Caco-2 (cell line): ENCODE results near the gene HOXB4. TPM values are rescaled to one million over a fixed set of nuclear protein-coding genes. Genes with fewer than 3 reads are reported as not detected.

Experiments used
- BruUV-seq: library from RNA; stranded (reverse); fragments of 400-500 nt; replicated peaks from 2 replicates; lab custom pipeline; 2021; lab: Mats Ljungman, UMichigan
- CTCF ChIA-PET: fragments of 300-600 bp; sonication (Branson Sonifier 250); formaldehyde crosslinking; loops from one replicate; lab custom pipeline; 2022; ENCODE audit warnings: antibody characterized with exemption; lab: Charles Lee
- POLR2A ChIA-PET: fragments of 300-600 bp; sonication (Branson Sonifier 250); formaldehyde crosslinking; loops from one replicate; lab custom pipeline; 2022; ENCODE audit warnings: antibody characterized with exemption; lab: Charles Lee
- DNase-seq, 2 experiments: peaks; one replicate each; pipeline versions ENCODE4 v3.0.0 to v3.0.0-alpha.2; 2020 to 2022
- H3K27me3 ChIP-seq: replicated peaks from 2 replicates; pipeline ENCODE4 v1.6.0; 2011; ENCODE audit warnings: low read length; ENCODE audit not compliant: control insufficient read depth, insufficient read depth
- H3K36me3 ChIP-seq: 2 replicates; pipeline ENCODE4 v1.5.1; 2011; ENCODE audit warnings: low read length; ENCODE audit not compliant: control insufficient read depth, insufficient read depth
- H3K4me1 ChIP-seq: fragments of 250-450 bp; sonication (Bioruptor Pico); 2 replicates; pipeline ENCODE4 v1.5.1; 2020; ENCODE audit warnings: mild to moderate bottlenecking
- H3K4me3 ChIP-seq: 2 replicates; pipeline ENCODE4 v1.5.1; 2011; ENCODE audit warnings: low read depth, mild to moderate bottlenecking, control low read depth, low read length
- H3K9me3 ChIP-seq: fragments of 250-450 bp; sonication (Bioruptor Pico); 2 replicates; pipeline ENCODE4 v1.5.1; 2020; ENCODE audit warnings: mild to moderate bottlenecking, moderate library complexity
- H3K27ac Mint-ChIP-seq: one replicate; pipeline ENCODE4 v1.8.0; 2022; ENCODE audit warnings: mixed read lengths; ENCODE audit not compliant: unreplicated experiment
- H3K27me3 Mint-ChIP-seq: one replicate; pipeline ENCODE4 v1.8.0; 2022; ENCODE audit warnings: mixed read lengths; ENCODE audit not compliant: insufficient read depth, unreplicated experiment
- H3K36me3 Mint-ChIP-seq: one replicate; pipeline ENCODE4 v1.8.0; 2022; ENCODE audit warnings: mild to moderate bottlenecking, mixed read lengths; ENCODE audit not compliant: insufficient read depth, unreplicated experiment
- H3K4me1 Mint-ChIP-seq: one replicate; pipeline ENCODE4 v1.8.0; 2022; ENCODE audit warnings: low read depth, mixed read lengths; ENCODE audit not compliant: unreplicated experiment
- H3K4me3 Mint-ChIP-seq: one replicate; pipeline ENCODE4 v1.8.0; 2022; ENCODE audit warnings: mild to moderate bottlenecking, moderate library complexity, mixed read lengths; ENCODE audit not compliant: unreplicated experiment
- H3K9me3 Mint-ChIP-seq: one replicate; pipeline ENCODE4 v1.8.0; 2022; ENCODE audit warnings: mixed read lengths; ENCODE audit not compliant: unreplicated experiment
- intact Hi-C: fragments of 100-400 bp; cut with micrococcal nuclease; formaldehyde crosslinking; loops from one replicate; pipeline ENCODE4 v1.10.0; 2022; ENCODE audit not compliant: unreplicated experiment
- total RNA-seq: library from RNA; stranded (reverse); gene quantifications from 2 replicates; pipeline ENCODE4 v1.2.3, GENCODE V29; 2022
- TF ChIP-seq, protein P1 (sequence below), 2 experiments: fragments of 200-600 bp in 1 of 2; IDR thresholded peaks; 1 replicate in 1 of 2; 2 replicates in 1 of 2; pipeline versions ENCODE4 v1.5.1 to v1.8.0; 2011 to 2022; ENCODE audit warnings: antibody characterized with exemption in 1 of 2, control low read depth in 1 of 2, inconsistent platforms in 1 of 2, low read depth in 1 of 2, low read length in 1 of 2, mild to moderate bottlenecking in 1 of 2, moderate library complexity in 1 of 2; ENCODE audit not compliant: insufficient read depth in 1 of 2, severe bottlenecking in 1 of 2, unreplicated experiment in 1 of 2

Gene HOXB4
- total RNA-seq, 1 experiment from 2014 or later = 3.4 TPM

DNA sequence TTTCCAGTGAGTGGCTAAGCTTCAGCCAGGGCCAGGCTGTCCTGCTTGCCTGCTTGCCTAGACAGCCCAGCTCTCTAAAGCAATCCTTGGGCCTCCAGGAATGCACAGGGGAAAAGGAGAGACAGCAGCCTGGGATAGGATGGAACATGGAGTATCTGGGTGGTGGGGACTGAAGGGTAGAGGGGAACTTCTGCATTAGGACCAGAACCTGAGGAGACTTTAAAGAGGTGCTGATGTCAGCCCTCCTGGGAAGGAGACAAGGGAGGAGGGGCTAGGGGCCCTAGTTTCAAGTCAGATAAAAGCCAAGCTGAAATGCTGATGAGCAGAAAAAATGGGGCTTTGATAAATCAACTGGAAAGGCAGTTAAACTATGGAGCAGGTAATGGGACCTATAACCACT is 30.9 kb upstream of the HOXB4 start:
- no peak overlapping the region; the same call in 1 of the 2 replicates for H3K4me3 ChIP-seq
- peak overlapping the region; percentile 86 for H3K4me3 Mint-ChIP-seq

DNA sequence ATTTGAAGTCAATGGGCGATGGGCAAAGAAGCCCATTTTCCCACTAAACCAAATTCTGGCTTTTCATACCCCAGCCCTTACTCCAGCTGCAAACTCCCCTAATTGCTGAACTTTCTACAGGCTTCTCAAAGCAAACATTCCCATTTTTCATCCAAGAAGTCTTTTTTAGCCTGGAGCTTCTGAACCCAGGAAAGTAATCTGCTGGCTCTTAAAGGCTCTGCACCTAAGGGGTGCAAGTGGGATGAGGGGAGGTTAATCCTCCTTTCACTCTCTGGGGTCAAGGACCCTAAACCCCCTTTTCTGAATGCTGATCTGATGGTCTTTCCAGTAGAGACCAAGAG is 30.3 kb upstream of the HOXB4 start:
- H3K27me3 ChIP-seq = no peaks in the 10 kb centered on the region
- no peak overlapping the region for H3K27ac Mint-ChIP-seq
- no peaks in the 10 kb centered on the region for H3K9me3 Mint-ChIP-seq
- H3K27me3 Mint-ChIP-seq = peaks cover 18% of the 10 kb centered on the region
- peaks cover 26% of the 10 kb centered on the region for H3K4me1 Mint-ChIP-seq
- H3K4me1 ChIP-seq = peaks cover 9% of the 10 kb centered on the region
- no peak for DNase-seq
- H3K36me3 Mint-ChIP-seq = peaks cover 15% of the 10 kb centered on the region
- no peaks in the 10 kb centered on the region for H3K36me3 ChIP-seq
- H3K9me3 ChIP-seq = no peaks in the 10 kb centered on the region
- CTCF ChIA-PET = interaction anchor here (0.6 kb wide), 1 partner anchor 343 kb away, joined by 3 read pairs; no protein-coding TSS in a partner anchor
- intact Hi-C loops = no loop called here
- BruUV-seq = no TSS peak
- no peak overlapping the region for H3K4me3 ChIP-seq
- TF ChIP-seq, protein P1, sequence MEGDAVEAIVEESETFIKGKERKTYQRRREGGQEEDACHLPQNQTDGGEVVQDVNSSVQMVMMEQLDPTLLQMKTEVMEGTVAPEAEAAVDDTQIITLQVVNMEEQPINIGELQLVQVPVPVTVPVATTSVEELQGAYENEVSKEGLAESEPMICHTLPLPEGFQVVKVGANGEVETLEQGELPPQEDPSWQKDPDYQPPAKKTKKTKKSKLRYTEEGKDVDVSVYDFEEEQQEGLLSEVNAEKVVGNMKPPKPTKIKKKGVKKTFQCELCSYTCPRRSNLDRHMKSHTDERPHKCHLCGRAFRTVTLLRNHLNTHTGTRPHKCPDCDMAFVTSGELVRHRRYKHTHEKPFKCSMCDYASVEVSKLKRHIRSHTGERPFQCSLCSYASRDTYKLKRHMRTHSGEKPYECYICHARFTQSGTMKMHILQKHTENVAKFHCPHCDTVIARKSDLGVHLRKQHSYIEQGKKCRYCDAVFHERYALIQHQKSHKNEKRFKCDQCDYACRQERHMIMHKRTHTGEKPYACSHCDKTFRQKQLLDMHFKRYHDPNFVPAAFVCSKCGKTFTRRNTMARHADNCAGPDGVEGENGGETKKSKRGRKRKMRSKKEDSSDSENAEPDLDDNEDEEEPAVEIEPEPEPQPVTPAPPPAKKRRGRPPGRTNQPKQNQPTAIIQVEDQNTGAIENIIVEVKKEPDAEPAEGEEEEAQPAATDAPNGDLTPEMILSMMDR (IDR thresholded peaks at IDR 0.05; ENCODE audit: insufficient read depth in 1 of 2, low read depth in 1 of 2, low read length in 1 of 2, severe bottlenecking in 1 of 2, unreplicated experiment in 1 of 2) = no peak
- POLR2A ChIA-PET = no interaction called here
- H3K4me3 Mint-ChIP-seq = no peak overlapping the region

More for the DNA sequence above, 30.9 kb upstream of the HOXB4 start:
- TF ChIP-seq, protein P1 (IDR thresholded peaks at IDR 0.05; ENCODE audit: insufficient read depth in 1 of 2, low read depth in 1 of 2, low read length in 1 of 2, severe bottlenecking in 1 of 2, unreplicated experiment in 1 of 2) = no peak
- POLR2A ChIA-PET = interaction anchor here (0.6 kb wide), 1 partner anchor 108 kb away, joined by 4 read pairs; no protein-coding TSS in a partner anchor
- no peak for DNase-seq
- Histone ChIP-seq H3K36me3 (no peaks in the 10 kb centered on the region), H3K4me1 (peaks cover 9% of the 10 kb centered on the region), H3K27me3 (no peaks in the 10 kb centered on the region), H3K9me3 (no peaks in the 10 kb centered on the region)
- Mint-ChIP-seq H3K9me3 (no peaks in the 10 kb centered on the region), H3K27ac (no peak overlapping the region), H3K4me1 (peaks cover 29% of the 10 kb centered on the region), H3K27me3 (peaks cover 22% of the 10 kb centered on the region), H3K36me3 (peaks cover 15% of the 10 kb centered on the region)
- CTCF ChIA-PET = interaction anchor here (0.6 to 1.3 kb wide), 4 partner anchors 8 to 393 kb away, joined by 3 to 7 read pairs (median 4); no protein-coding TSS in a partner anchor
- no TSS peak for BruUV-seq
- intact Hi-C loops = no loop called here

DNA sequence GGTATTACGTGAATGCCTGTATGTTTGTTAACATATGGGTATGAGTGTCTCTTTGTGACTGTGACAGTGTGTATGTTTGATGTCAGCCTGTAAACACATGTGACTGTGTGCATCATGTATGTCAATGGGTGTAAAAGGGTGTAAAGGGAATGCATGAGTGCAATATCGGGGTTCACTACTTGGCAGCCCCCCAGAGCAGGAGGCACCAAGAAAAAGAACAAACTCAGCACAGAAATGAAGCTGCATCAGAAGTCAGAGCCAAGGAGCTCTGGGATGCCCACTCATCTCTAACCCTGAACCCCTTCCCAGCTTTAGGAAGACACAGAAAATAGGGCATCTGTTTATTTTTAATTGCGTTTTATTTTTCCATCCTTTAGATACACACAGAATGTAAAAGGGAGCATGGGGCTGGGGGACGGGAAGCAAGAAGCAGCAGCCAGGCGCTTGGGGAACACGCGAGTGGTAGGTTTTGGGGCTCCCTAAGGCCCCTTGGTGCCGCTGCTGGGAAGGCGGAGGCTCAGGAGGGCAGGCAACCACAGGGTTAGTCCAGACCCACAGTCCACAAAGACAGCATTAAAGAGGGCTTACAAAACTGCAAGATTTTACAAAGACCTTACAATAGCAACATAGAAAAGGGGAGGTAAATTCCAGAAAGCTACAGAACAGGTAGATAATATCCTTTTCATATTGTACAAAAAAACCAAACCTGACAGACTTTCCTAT is 28.9 kb upstream of the HOXB4 start:
- H3K4me1 Mint-ChIP-seq = peaks cover 21% of the 10 kb centered on the region
- Histone ChIP-seq H3K36me3 (no peaks in the 10 kb centered on the region), H3K27me3 (no peaks in the 10 kb centered on the region), H3K9me3 (no peaks in the 10 kb centered on the region), H3K4me1 (peaks cover 16% of the 10 kb centered on the region), H3K4me3 (no peak overlapping the region)
- BruUV-seq = no TSS peak
- DNase-seq = no peak
- no peak overlapping the region for H3K27ac Mint-ChIP-seq
- POLR2A ChIA-PET = interaction anchor here (0.6 kb wide), 1 partner anchor 153 kb away, joined by 3 read pairs; no protein-coding TSS in a partner anchor
- H3K9me3 Mint-ChIP-seq = no peaks in the 10 kb centered on the region
- peaks cover 13% of the 10 kb centered on the region for H3K27me3 Mint-ChIP-seq
- intact Hi-C loops = no loop called here
- H3K4me3 Mint-ChIP-seq = no peak overlapping the region
- H3K36me3 Mint-ChIP-seq = peaks cover 15% of the 10 kb centered on the region
- CTCF ChIA-PET = interaction anchor here (1.2 kb wide), 1 partner anchor 12 kb away, joined by 5 read pairs; no protein-coding TSS in a partner anchor
- TF ChIP-seq, protein P1 (IDR thresholded peaks at IDR 0.05; ENCODE audit: insufficient read depth in 1 of 2, low read depth in 1 of 2, low read length in 1 of 2, severe bottlenecking in 1 of 2, unreplicated experiment in 1 of 2) = no peak
